GM12878 (cell line): ENCODE results near the gene AKAP5.

ENCODE experiments used
- CHD2 ChIP-seq: IDR thresholded peaks from 2 replicates; pipeline ENCODE4 v1.6.1; 2011; ENCODE audit warnings: low read depth, low read length, improper control_type of control experiment, borderline replicate concordance
- CTCF ChIP-seq, 3 experiments: IDR thresholded peaks in 2 of 3; conservative IDR thresholded peaks in 1 of 3; 2 replicates each; pipeline ENCODE4 v1.5.1; 2011; ENCODE audit warnings: low read depth in 3 of 3, low read length in 3 of 3, mild to moderate bottlenecking in 3 of 3, control low read depth in 2 of 3, moderate library complexity in 2 of 3, inconsistent platforms in 1 of 3, mixed read lengths in 1 of 3; ENCODE audit not compliant: control insufficient read depth in 2 of 3, insufficient read depth in 1 of 3; ENCODE audit errors: extremely low read depth in 1 of 3
- EZH2 ChIP-seq: IDR thresholded peaks from 2 replicates; pipeline ENCODE4 v1.6.1; 2012; ENCODE audit warnings: low read depth, mild to moderate bottlenecking, control low read depth, inconsistent platforms, low read length, borderline replicate concordance; ENCODE audit not compliant: control insufficient read depth
- HCFC1 ChIP-seq: fragments of 150-350 bp; IDR thresholded peaks from 2 replicates; pipeline ENCODE4 v1.6.1; 2014; ENCODE audit warnings: low read length
- IRF5 ChIP-seq: fragments of 450-650 bp; IDR thresholded peaks from 2 replicates; pipeline ENCODE4 v1.6.1; 2017; ENCODE audit warnings: borderline replicate concordance
- NFXL1 ChIP-seq: fragments of 450-650 bp; IDR thresholded peaks from 2 replicates; pipeline ENCODE4 v1.6.1; 2017; ENCODE audit warnings: antibody characterized with exemption, mild to moderate bottlenecking, borderline replicate concordance
- PKNOX1 ChIP-seq: fragments of 450-650 bp; IDR thresholded peaks from 2 replicates; pipeline ENCODE4 v1.6.1; 2016; ENCODE audit warnings: mild to moderate bottlenecking
- SUPT20H ChIP-seq: IDR thresholded peaks from 2 replicates; pipeline ENCODE4 v1.6.1; 2011; ENCODE audit warnings: low read depth, mild to moderate bottlenecking, low read length, moderate library complexity, borderline replicate concordance; ENCODE audit not compliant: control insufficient read depth
- USF1 ChIP-seq: IDR thresholded peaks from 2 replicates; pipeline ENCODE4 v1.6.1; 2011; ENCODE audit warnings: borderline replicate concordance, low read depth, mild to moderate bottlenecking, moderate library complexity, mixed read lengths, low read length; ENCODE audit not compliant: insufficient read depth; ENCODE audit errors: extremely low read length
- ZSCAN29 ChIP-seq: fragments of 450-650 bp; IDR thresholded peaks from 2 replicates; pipeline ENCODE4 v1.6.1; 2017; ENCODE audit warnings: mild to moderate bottlenecking, moderate library complexity

- no peak for TF ChIP-seq SUPT20H
- TF ChIP-seq HCFC1: no peak
- TF ChIP-seq CTCF (IDR thresholded peaks at IDR 0.05 in 2 of 3, conservative IDR thresholded peaks at IDR 0.05 in 1 of 3; ENCODE audit: control insufficient read depth in 2 of 3, extremely low read depth in 1 of 3, insufficient read depth in 1 of 3, low read depth in 3 of 3, low read length in 3 of 3): no peak
- no peak for TF ChIP-seq EZH2
- TF ChIP-seq IRF5: no peak
- no peak for TF ChIP-seq CHD2
- no peak for TF ChIP-seq NFXL1
- no peak for TF ChIP-seq PKNOX1
- TF ChIP-seq ZSCAN29: no peak
- TF ChIP-seq USF1: no peak
These were observed 9.4 kb downstream of the AKAP5 start for GRCh38 chr14:64474698-64475097.
